HepG2 (cell line): Measurements from ENCODE around the gene VIPR1. TPM values are rescaled to one million over a fixed set of nuclear protein-coding genes. Genes with fewer than 3 reads are reported as not detected.

ENCODE experiments used
- CTCF ChIP-seq: sonication (generic); formaldehyde crosslinking; IDR thresholded peaks from 2 replicates; pipeline ENCODE4 v1.5.0; 2020; ENCODE audit warnings: mild to moderate bottlenecking, missing genetic modification reagents, moderate library complexity
- E2F2 ChIP-seq: sonication (generic); formaldehyde crosslinking; IDR thresholded peaks from 2 replicates; pipeline ENCODE4 v1.4.0; 2020; ENCODE audit warnings: missing genetic modification reagents, borderline replicate concordance
- ETS1 ChIP-seq: sonication (generic); formaldehyde crosslinking; IDR thresholded peaks from 2 replicates; pipeline ENCODE4 v1.4.0; 2020; ENCODE audit warnings: missing genetic modification reagents
- FOSL1 ChIP-seq: sonication (generic); formaldehyde crosslinking; IDR thresholded peaks from 2 replicates; pipeline ENCODE4 v1.9.0; 2021; ENCODE audit warnings: missing genetic modification reagents, borderline replicate concordance
- GTF2F1 ChIP-seq: fragments of 150-350 bp; IDR thresholded peaks from 2 replicates; pipeline ENCODE4 v1.6.1; 2014; ENCODE audit warnings: low read length
- HDAC6 ChIP-seq: fragments of 200-600 bp; sonication (generic); IDR thresholded peaks from 2 replicates; pipeline ENCODE4 v1.7.0; 2017; ENCODE audit warnings: mild to moderate bottlenecking, antibody characterized with exemption, low read length, low read depth
- HOXA7 ChIP-seq: sonication (generic); formaldehyde crosslinking; IDR thresholded peaks from 2 replicates; pipeline ENCODE4 v1.8.1; 2022; ENCODE audit warnings: mild to moderate bottlenecking, missing genetic modification reagents, moderate library complexity
- JUND ChIP-seq: sonication (generic); formaldehyde crosslinking; IDR thresholded peaks from 2 replicates; pipeline ENCODE4 v1.8.0; 2022; ENCODE audit warnings: mild to moderate bottlenecking, missing genetic modification reagents
- KAT8 ChIP-seq: IDR thresholded peaks from 2 replicates; pipeline ENCODE4 v1.6.1; 2016; ENCODE audit warnings: missing genetic modification reagents, missing compliant biosample characterization
- KLF15 ChIP-seq: sonication (generic); formaldehyde crosslinking; IDR thresholded peaks from 2 replicates; pipeline ENCODE4 v1.8.1; 2023; ENCODE audit warnings: borderline replicate concordance, mild to moderate bottlenecking, inconsistent platforms, missing genetic modification reagents, mixed read lengths
- KMT2B ChIP-seq: IDR thresholded peaks from 2 replicates; pipeline ENCODE4 v1.6.1; 2016; ENCODE audit warnings: missing genetic modification reagents, missing compliant biosample characterization
- NR0B2 ChIP-seq: sonication (generic); formaldehyde crosslinking; IDR thresholded peaks from 2 replicates; pipeline ENCODE4 v1.4.0; 2020; ENCODE audit warnings: mild to moderate bottlenecking, missing genetic modification reagents
- PBX3 ChIP-seq: sonication (generic); formaldehyde crosslinking; IDR thresholded peaks from 2 replicates; pipeline ENCODE4 v1.8.1; 2023; ENCODE audit warnings: missing genetic modification reagents, inconsistent platforms, borderline replicate concordance
- PITX1 ChIP-seq: sonication (generic); formaldehyde crosslinking; IDR thresholded peaks from 2 replicates; pipeline ENCODE4 v1.5.1; 2020; ENCODE audit warnings: mild to moderate bottlenecking, missing genetic modification reagents
- PRDM15 ChIP-seq: sonication (generic); formaldehyde crosslinking; IDR thresholded peaks from 2 replicates; pipeline ENCODE4 v1.4.0; 2020; ENCODE audit warnings: missing genetic modification reagents
- ZBTB7B ChIP-seq: sonication (generic); formaldehyde crosslinking; IDR thresholded peaks from 2 replicates; pipeline ENCODE4 v1.4.0; 2020; ENCODE audit warnings: missing genetic modification reagents
- ZNF121 ChIP-seq: sonication (generic); formaldehyde crosslinking; IDR thresholded peaks from 2 replicates; pipeline ENCODE4 v1.5.0; 2020; ENCODE audit warnings: mild to moderate bottlenecking, missing genetic modification reagents
- ZNF747 ChIP-seq: sonication (generic); formaldehyde crosslinking; IDR thresholded peaks from 2 replicates; pipeline ENCODE4 v1.8.1; 2023; ENCODE audit warnings: missing genetic modification reagents, mild to moderate bottlenecking, borderline replicate concordance
- ZNF773 ChIP-seq: sonication (generic); formaldehyde crosslinking; IDR thresholded peaks from 2 replicates; pipeline ENCODE4 v1.4.0; 2020; ENCODE audit warnings: missing genetic modification reagents, borderline replicate concordance
- polyA plus RNA-seq, 8 experiments: library from polyadenylated mRNA; depleted of rRNA in 3 of 8; stranded (reverse) in 7 of 8; unstranded in 1 of 8; fragments of >200 nt; fragmentation: Illumina TruSeq in 4 of 8; extraction: Trizol in 4 of 8; gene quantifications; 2 replicates each; pipeline versions ENCODE4 v1.2.1 to v1.2.3, GENCODE V29; 2011 to 2016; ENCODE audit warnings: low read depth in 4 of 8, missing spikeins in 1 of 8, mixed read lengths in 1 of 8; ENCODE audit not compliant: insufficient read depth in 1 of 8
- total RNA-seq, 5 experiments: library from RNA; depleted of rRNA; stranded (reverse); fragments of >200 nt; fragmentation: Illumina TruSeq; extraction: Trizol; gene quantifications; 2 replicates each; pipeline ENCODE4 v1.2.3, GENCODE V29; 2016; ENCODE audit warnings: low read depth in 1 of 5

VIPR1 gene
- total and polyA plus RNA-seq, 2 of the 13 experiments (the other 11 are each of a cell fraction or from before 2014, with no cell fraction given) = 0.04 to 0.11 TPM

- TF ChIP-seq PRDM15 (CRISPR knock-in tag) (no peak), ZNF773 (CRISPR knock-in tag) (no peak; the same call in 1 of the 2 replicates), KLF15 (no peak), PBX3 (CRISPR knock-in tag) (no peak), ZBTB7B (peak; percentile 46; the same call in 1 of the 2 replicates), KAT8 (CRISPR knock-in tag) (peak; percentile 70), JUND (CRISPR knock-in tag) (no peak), ZNF121 (CRISPR knock-in tag) (no peak), HOXA7 (CRISPR knock-in tag) (no peak), HDAC6 (no peak), CTCF (CRISPR knock-in tag) (peak; percentile 80), NR0B2 (CRISPR knock-in tag) (peak; percentile 81), FOSL1 (no peak), PITX1 (CRISPR knock-in tag) (peak; percentile 52; the same call in 1 of the 2 replicates), E2F2 (no peak), GTF2F1 (no peak), KMT2B (CRISPR knock-in tag) (peak; percentile 80), ETS1 (CRISPR knock-in tag) (no peak), ZNF747 (peak; percentile 55)
These were observed 79.4 kb downstream of the VIPR1 start, which contains the start of gene SEC22C (continued) for GRCh38 chr3:42581709-42582473.
